Vagina (tissue), 2 donors: ENCODE data around the gene SPATS1. TPM values are rescaled to one million over a fixed set of nuclear protein-coding genes. Genes with fewer than 3 reads are reported as not detected.
A peak's percentile ranks its signal among the peaks of the same experiment; 100 is the strongest.

ENCODE experiments used
- DNase-seq, 2 donors: peaks; one replicate each; pipeline ENCODE4 v3.0.0-alpha.2; 2017; ENCODE audit errors: extremely low spot score in 2 of 2
- H3K27ac ChIP-seq: fragments of 200-600 bp; sonication (generic); one replicate; pipeline ENCODE4 v1.5.1; 2019
- H3K27me3 ChIP-seq: fragments of 200-600 bp; sonication (generic); one replicate; pipeline ENCODE4 v1.5.1; 2019
- H3K36me3 ChIP-seq, 2 donors: fragments of 200-600 bp; sonication (generic); one replicate each; pipeline ENCODE4 v1.5.1; 2017 to 2019
- H3K4me1 ChIP-seq: fragments of 200-600 bp; sonication (generic); one replicate; pipeline ENCODE4 v1.5.1; 2019
- H3K4me3 ChIP-seq, 2 donors: fragments of 200-600 bp; sonication (generic); 1 replicate in 1 of 2; 2 replicates in 1 of 2; pipeline ENCODE4 v1.5.1; 2016 to 2019
- H3K9me3 ChIP-seq: fragments of 200-600 bp; sonication (generic); one replicate; pipeline ENCODE4 v1.5.1; 2019
- POLR2A ChIP-seq, 2 donors: fragments of 450-650 bp; IDR thresholded peaks; one replicate each; pipeline ENCODE4 v1.6.1; 2017; ENCODE audit warnings: antibody characterized with exemption in 2 of 2, mild to moderate bottlenecking in 2 of 2, moderate library complexity in 2 of 2
- POLR2AphosphoS5 ChIP-seq, 2 donors: sonication (generic); formaldehyde crosslinking; IDR thresholded peaks; one replicate each; pipeline ENCODE4 v1.9.0; 2017; ENCODE audit warnings: antibody characterized with exemption in 2 of 2, mild to moderate bottlenecking in 2 of 2, low read depth in 1 of 2; ENCODE audit not compliant: insufficient read depth in 1 of 2
- intact Hi-C: fragments of 100-400 bp; cut with DNase I; formaldehyde crosslinking; loops from one replicate; pipeline ENCODE4 v1.15.1; 2023
- total RNA-seq: library from RNA; depleted of rRNA; stranded (reverse); fragments of >200 nt; gene quantifications from one replicate; pipeline ENCODE4 v1.2.3, GENCODE V29; 2016
- TF ChIP-seq, protein P1 (sequence below), 3 experiments: fragments of 450-650 bp in 2 of 3; fragments of 200-600 bp in 1 of 3; sonication (generic) in 1 of 3; IDR thresholded peaks; one replicate each; pipeline ENCODE4 v1.5.1; 2017 to 2019; ENCODE audit warnings: antibody characterized with exemption in 3 of 3, mild to moderate bottlenecking in 2 of 3, moderate library complexity in 2 of 3

SPATS1 gene
- total RNA-seq, 1 donor from 2014 or later: not detected

DNA sequence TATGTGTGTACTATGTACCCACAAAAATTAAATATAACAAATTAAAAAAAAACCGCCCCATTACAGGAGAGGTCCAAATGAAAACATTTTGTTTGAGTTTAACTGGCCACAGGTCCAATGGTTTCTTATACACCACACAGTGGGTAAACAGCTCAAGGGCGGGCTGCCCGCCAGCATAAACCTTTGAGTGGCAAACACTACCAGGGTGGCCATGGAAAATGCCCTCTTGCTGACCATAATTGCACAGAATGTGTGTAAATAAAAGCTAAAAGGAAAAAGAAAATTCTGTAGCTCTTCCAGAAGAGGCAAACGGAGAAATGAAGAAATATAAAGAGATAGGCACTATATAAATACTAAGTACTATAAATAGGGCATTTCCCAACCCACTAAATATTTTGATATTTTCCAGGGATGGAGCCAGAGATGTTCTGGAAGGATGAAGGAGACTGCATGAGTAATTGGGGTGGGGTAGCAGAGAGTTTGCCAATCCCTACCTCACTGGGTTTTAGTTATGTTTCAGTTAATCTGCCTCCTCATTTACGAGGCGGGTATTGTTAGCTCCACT lies 44.0 kb downstream of the SPATS1 start:
- no peak for DNase-seq

DNA sequence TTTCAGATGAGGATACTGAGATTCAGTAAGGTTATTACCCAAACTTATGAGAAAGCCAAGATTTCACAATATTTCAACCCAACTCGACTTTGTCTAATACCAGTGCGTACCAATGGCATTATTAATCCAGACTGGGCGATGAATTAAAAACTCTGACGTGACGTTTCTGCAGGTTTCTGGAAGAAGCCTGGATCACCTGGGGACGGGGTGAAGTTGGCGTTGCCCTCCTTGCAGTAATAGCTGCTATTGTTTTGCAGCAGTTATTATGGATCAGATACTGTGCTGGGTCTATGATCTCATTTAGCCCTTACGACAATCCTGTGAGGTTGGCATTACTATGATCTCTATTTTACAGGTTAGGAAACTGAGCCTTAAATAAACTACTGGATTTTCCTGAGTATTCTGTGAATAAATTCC lies 44.5 kb downstream of the SPATS1 start:
- no peaks in the 10 kb centered on the region for H3K9me3 ChIP-seq
- intact Hi-C loops: no loop called here
- H3K36me3 ChIP-seq: peaks cover 0 to 7% of the 10 kb centered on the region in 2 donors
- H3K4me1 ChIP-seq: peaks cover 29% of the 10 kb centered on the region
- TF ChIP-seq POLR2AphosphoS5 (IDR thresholded peaks at IDR 0.05; ENCODE audit: insufficient read depth in 1 of 2, low read depth in 1 of 2): no peak
- TF ChIP-seq, protein P1, sequence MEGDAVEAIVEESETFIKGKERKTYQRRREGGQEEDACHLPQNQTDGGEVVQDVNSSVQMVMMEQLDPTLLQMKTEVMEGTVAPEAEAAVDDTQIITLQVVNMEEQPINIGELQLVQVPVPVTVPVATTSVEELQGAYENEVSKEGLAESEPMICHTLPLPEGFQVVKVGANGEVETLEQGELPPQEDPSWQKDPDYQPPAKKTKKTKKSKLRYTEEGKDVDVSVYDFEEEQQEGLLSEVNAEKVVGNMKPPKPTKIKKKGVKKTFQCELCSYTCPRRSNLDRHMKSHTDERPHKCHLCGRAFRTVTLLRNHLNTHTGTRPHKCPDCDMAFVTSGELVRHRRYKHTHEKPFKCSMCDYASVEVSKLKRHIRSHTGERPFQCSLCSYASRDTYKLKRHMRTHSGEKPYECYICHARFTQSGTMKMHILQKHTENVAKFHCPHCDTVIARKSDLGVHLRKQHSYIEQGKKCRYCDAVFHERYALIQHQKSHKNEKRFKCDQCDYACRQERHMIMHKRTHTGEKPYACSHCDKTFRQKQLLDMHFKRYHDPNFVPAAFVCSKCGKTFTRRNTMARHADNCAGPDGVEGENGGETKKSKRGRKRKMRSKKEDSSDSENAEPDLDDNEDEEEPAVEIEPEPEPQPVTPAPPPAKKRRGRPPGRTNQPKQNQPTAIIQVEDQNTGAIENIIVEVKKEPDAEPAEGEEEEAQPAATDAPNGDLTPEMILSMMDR (IDR thresholded peaks at IDR 0.05): no peak
- no peak for TF ChIP-seq POLR2A (IDR thresholded peaks at IDR 0.05)
- H3K27ac ChIP-seq: peak overlapping the region; percentile 98
- DNase-seq: no peak
- no peaks in the 10 kb centered on the region for H3K27me3 ChIP-seq
- H3K4me3 ChIP-seq: peak overlapping the region; percentile 81 to 98

More for the DNA sequence above, 44.0 kb downstream of the SPATS1 start:
- TF ChIP-seq, protein P1 (IDR thresholded peaks at IDR 0.05): no peak
- no peak for TF ChIP-seq POLR2AphosphoS5 (IDR thresholded peaks at IDR 0.05; ENCODE audit: insufficient read depth in 1 of 2, low read depth in 1 of 2)
- no peak for TF ChIP-seq POLR2A (IDR thresholded peaks at IDR 0.05)
- Histone ChIP-seq H3K27ac (peak overlapping the region; percentile 98), H3K27me3 (no peaks in the 10 kb centered on the region), H3K4me1 (peaks cover 29% of the 10 kb centered on the region), H3K36me3 (peaks cover 0 to 4% of the 10 kb centered on the region in 2 donors), H3K4me3 (peak overlapping the region; percentile 81 to 98), H3K9me3 (no peaks in the 10 kb centered on the region)
- intact Hi-C loops: no loop called here

DNA sequence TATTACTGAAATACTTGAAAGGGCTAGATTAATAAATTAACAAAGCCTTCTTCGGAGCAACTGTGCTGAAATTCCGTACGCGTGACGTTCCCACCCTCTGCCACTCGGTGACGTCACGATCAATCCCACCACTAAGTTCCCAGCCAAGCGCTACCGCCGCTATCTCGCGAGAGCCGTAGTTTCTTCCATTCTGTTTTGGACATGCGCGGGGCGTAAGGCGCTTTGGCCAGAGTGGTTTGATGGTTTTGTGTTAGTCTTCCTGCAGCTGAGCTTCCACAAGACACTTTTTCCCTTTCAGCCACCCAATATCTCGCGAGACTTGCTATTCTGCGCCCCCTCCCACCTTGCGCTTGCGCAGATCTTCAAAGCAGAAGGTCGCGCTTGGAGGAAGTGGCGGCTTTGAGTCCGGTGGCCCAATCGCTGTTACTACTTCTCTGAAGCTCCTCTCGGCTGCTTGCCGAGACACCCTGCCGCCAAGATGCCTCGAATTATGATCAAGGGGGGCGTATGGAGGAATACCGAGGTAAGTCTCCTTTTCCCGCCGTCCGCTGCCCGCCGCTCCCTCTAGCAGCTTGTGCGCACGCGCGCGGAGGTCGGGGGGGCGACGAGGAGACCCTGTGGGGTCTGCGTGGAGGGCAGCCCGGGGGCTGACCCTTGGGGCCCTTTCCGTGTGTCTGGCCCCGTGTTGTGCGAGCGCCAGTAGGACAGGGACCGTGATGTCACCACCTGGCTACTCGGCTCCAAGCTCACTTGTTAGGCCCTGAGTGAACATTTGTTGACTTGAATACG lies 45.1 kb downstream of the SPATS1 start, which contains the start of gene CDC5L:
Gene CDC5L (plus strand): TSS at position 361 of the 789 bp plus-strand sequence. CDS start 118 bp downstream, at position 479.
- H3K36me3 ChIP-seq: peaks cover 0 to 9% of the 10 kb centered on the region in 2 donors
- H3K27me3 ChIP-seq: no peaks in the 10 kb centered on the region
- DNase-seq: peak in 1 of 2 donors; percentile 99
- TF ChIP-seq, protein P1 (IDR thresholded peaks at IDR 0.05): no peak
- TF ChIP-seq POLR2A (IDR thresholded peaks at IDR 0.05) (peak in 1 of 2 donors; percentile 61), POLR2AphosphoS5 (IDR thresholded peaks at IDR 0.05; ENCODE audit: insufficient read depth in 1 of 2, low read depth in 1 of 2) (peak; percentile 90 to 97)
- peaks cover 29% of the 10 kb centered on the region for H3K4me1 ChIP-seq
- no peaks in the 10 kb centered on the region for H3K9me3 ChIP-seq
- H3K27ac ChIP-seq: peak within 1 kb of the TSS; percentile 98
- intact Hi-C loops: no loop called here
- peak within 1 kb of the TSS; percentile 81 to 98 for H3K4me3 ChIP-seq

DNA sequence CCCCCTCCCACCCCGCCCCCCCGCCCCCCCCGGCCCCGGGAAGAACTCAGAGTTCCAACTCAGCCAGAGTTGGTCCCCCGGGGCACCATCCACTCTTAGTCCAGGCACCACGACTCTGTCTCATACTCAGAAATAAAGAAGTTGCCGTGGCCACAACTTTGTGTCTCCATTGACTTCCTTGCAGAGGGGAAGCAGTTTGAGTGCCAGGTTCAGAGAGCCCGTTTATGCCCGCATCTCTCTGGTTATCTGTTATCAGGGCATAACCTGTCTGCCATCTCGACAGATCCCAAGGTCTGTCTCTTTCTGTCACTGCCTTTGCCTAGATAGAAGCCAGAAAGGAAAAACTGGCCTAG lies 45.7 kb downstream of the SPATS1 start:
- DNase-seq: no peak

More for the DNA sequence above, 45.7 kb downstream of the SPATS1 start:
- peaks cover 29% of the 10 kb centered on the region for H3K4me1 ChIP-seq
- intact Hi-C loops: no loop called here
- H3K9me3 ChIP-seq: no peaks in the 10 kb centered on the region
- peak overlapping the region; percentile 81 to 98 for H3K4me3 ChIP-seq
- no peaks in the 10 kb centered on the region for H3K27me3 ChIP-seq
- peaks cover 0 to 14% of the 10 kb centered on the region in 2 donors for H3K36me3 ChIP-seq
- TF ChIP-seq POLR2AphosphoS5 (IDR thresholded peaks at IDR 0.05; ENCODE audit: insufficient read depth in 1 of 2, low read depth in 1 of 2) (no peak), POLR2A (IDR thresholded peaks at IDR 0.05) (no peak)
- TF ChIP-seq, protein P1 (IDR thresholded peaks at IDR 0.05): no peak
- peak overlapping the region; percentile 98 for H3K27ac ChIP-seq
